Raji (cell line): Measurements from ENCODE around the gene UQCRH.
A peak's percentile ranks its signal among the peaks of the same experiment; 100 is the strongest.

Source experiments
- POLR2A ChIP-seq: IDR thresholded peaks from 2 replicates; pipeline ENCODE4 v1.6.1; 2011; ENCODE audit warnings: low read depth, low read length, control low read depth; ENCODE audit not compliant: insufficient read depth

Gene UQCRH

DNA sequence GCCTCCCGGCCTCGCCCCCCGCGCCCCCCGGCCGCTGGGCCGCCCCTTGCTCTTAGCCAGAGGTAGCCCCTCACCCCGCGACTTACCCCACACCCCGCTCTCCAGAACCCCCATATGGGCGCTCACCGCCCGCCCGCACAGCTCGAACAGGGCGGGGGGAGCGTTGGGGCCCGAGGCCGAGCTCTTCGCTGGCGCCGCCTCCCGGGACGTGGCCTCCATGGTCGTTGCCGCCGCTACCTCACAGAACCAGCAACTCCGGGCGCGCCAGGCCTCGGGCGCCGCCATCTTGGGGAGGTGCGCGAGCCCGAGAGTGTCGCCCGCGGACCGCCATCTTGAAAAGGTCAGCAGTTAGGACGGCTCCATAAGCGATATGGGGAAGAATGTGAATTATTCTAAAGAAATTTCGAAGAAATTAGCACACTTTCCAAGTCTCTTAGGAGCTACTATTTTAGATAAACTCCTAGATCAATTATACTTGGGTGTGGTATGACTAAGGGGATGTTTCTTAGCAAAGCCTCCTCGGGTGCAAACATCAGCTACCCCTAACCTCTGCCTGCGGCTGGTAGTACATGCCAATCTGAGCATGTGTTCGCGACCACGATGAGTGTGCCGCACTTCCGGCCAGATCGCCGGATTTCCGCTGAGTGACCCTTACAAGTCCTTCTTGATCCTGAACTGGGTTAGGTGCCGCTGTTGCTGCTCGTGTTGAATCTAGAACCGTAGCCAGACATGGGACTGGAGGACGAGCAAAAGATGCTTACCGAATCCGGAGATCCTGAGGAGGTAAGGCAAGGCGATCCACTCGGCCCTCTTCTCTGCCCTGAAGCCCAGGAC, at the start of gene UQCRH, which contains the start of gene LRRC41:
Gene UQCRH (plus strand): TSS at position 661 of the 834 bp plus-strand sequence. CDS start 69 bp downstream, at position 730.
Gene LRRC41 (minus strand): TSS at position 579 of the 834 bp plus-strand sequence. CDS start 294 bp downstream, at position 285.
- peak; percentile 87 for TF ChIP-seq POLR2A

DNA sequence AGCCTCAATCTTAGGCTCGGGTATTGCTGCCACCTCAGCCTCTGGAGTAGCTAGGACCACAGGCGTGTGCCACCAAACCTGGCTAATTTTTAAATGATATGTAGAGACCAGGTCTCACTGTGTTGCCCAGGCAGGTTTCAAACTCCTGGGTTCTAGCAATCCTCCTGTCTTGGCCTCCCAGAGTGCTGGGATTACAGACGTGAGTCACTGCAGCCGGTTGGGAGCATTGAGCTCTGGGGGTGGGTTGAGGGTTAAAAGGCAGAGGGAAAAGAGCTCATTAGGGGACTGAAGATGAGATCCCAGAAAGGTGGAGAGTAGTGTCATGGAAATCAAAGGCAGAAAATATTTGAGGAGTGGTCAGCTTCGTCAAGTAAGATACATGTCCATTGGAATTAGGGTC, 48.8 kb upstream of the UQCRH start:
- TF ChIP-seq POLR2A: no peak

DNA sequence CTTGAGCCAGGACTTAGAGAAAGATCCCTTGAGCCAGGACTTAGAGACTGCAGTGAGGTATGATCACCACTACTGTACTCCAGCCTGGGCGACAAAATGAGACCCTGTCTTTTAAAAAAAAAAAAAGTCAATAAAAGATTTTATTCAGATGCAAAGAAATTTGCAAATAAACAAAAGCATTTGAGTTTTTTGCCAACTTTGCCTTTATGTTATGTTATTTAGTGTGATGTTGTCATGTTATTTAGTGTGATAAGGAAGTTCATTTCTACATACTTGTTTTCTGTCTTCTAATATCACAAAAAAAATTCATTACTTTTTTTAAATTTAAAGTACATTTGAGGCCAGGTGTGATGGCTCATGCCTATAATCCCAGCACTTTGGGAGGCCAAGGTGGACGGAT, 47.0 kb upstream of the UQCRH start:
- TF ChIP-seq POLR2A: no peak

DNA sequence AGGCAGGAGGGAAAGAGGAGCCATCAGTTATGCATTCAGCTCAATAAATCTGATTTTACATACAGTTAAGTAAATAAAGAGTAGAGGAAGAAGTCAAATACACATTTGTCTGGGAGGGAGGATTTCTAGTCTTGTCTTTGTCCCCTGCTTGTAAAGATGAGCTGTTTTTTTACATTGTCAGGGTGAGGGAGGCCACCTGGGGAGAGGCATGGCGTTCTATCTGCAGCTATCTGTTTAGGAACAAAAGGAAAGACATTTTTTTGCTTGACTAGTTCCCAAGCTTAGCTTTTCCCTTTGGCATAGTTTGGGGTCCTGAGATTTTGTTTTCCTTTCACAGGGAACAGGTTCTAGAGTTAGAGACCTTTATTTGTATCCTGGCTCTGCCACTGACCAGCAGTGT, 41.0 kb upstream of the UQCRH start:
- TF ChIP-seq POLR2A: no peak

DNA sequence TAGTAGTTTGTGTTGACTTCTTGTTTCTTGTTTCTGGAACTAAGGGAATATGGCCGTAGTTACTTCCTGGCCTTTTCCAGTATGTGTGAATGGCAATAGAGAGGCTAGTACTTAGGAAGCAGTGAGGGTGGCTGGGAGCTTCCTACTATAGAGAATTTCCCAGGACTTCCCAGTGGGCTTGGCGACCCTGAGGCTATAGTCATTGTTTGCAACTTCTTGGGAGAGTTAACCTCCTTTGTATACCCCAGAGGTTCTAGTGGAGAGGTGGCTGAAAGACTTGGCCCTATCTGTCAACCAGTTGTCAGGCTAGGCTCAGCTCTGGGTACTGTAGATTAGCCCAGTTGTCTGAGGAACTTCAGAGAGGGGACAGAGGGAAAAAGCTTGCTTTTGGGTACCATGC, 40.4 kb upstream of the UQCRH start:
- no peak for TF ChIP-seq POLR2A

DNA sequence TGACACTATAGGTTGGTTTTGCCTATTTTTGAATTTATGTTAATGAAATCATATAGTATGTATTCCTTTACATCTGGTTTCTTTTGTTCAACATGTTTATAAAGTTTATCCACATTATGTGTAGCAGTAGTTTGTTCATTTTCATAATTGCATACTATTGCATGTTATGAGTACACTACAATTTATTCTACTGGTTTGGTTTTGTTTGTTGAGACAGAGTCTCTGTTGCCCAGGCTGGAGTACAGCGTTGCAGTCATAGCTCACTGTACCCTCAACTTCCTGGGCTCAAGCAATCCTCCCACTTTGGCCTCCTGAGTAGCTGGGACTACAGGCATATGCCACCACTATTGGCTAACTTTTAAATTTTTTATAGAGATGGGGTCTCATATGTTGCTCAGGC, 34.9 kb upstream of the UQCRH start:
- no peak for TF ChIP-seq POLR2A

DNA sequence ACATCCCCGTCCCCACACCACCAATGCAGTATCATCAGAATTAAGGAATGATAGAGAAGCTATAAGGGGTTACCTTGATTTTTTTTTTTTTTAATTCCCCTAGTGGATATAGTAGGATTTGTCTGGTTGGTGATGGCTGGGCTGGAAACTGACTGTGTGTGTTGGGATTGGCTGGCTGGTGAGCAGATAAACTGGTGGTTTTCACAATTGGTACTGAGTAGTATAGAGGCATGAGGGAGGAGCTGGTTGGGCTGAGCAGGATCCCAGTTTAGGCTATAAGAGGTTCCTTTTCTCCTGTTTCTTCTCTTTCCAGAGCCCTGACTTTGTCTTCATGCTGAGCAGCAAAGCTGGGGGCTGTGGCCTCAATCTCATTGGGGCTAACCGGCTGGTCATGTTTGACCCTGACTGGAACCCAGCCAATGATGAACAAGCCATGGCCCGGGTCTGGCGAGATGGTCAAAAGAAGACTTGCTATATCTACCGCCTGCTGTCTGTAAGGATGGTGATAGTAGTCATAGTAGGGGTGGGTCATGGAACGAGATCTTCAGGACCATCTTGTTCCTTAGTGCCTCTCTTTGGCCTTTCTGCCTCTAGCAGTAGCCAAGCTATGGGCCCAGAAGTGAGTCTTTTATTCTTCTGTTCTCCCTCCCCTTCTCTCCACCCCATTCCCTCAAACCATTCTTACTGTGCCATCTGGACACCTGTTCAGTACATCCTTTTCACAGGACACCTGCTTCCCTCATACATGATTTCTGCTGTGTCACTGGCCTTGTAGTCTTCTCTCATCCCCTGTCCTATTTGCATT, 29.1 kb upstream of the UQCRH start:
- TF ChIP-seq POLR2A: no peak

DNA sequence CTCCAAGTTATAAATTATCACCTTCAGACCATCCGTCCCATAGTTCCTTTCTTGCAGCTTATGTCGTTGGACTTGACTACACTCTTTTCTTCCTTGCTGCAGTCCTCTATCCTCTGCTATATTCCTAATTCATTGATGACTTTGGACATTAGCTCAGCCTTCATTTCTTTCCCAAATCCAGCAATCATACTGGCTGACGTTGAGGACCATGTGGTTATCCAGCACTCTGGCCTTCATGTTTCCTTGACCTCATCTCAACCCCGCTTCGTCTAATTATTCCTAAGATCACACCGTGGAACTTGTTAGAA, 28.5 kb upstream of the UQCRH start:
- TF ChIP-seq POLR2A: no peak

DNA sequence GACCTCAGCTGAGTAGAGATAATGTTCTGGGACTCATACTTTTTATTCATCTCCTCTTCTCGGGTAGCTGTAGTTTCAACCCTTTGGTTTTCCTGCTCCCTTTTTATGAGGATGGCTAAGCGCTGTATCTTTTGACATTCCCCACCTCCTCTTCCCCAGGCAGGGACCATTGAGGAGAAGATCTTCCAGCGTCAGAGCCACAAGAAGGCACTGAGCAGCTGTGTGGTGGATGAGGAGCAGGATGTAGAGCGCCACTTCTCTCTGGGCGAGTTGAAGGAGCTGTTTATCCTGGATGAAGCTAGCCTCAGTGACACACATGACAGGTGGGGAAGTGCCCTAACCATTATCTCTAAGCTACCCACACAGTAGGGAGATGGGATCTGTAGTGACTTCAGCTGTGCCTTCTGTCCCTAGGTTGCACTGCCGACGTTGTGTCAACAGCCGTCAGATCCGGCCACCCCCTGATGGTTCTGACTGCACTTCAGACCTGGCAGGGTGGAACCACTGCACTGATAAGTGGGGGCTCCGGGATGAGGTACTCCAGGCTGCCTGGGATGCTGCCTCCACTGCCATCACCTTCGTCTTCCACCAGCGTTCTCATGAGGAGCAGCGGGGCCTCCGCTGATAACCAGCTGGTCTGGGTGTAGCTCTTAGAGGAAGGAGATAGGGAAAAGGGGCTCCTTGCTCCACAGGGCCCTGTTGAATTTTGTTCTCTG, 25.7 kb upstream of the UQCRH start:
- TF ChIP-seq POLR2A: no peak

DNA sequence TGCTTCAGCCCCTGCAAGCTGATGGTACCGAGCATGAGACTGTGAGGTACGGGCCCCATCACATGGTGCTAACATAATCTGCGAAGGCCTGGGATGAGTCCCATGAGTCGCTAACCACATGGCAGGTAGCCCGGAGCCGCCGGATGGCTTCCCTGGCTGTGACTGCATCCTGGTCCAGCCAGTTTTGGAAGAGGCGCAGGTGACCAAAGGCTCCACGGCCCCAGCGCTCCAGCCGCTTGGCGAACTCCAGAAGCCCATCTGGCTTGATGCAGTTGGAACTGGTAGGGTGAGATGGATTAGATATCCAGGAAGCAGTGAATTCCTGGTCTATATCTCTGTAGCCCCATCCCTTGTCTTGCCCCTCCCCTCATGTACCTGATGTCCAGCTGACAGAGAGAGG, 24.7 kb upstream of the UQCRH start:
- TF ChIP-seq POLR2A: no peak

DNA sequence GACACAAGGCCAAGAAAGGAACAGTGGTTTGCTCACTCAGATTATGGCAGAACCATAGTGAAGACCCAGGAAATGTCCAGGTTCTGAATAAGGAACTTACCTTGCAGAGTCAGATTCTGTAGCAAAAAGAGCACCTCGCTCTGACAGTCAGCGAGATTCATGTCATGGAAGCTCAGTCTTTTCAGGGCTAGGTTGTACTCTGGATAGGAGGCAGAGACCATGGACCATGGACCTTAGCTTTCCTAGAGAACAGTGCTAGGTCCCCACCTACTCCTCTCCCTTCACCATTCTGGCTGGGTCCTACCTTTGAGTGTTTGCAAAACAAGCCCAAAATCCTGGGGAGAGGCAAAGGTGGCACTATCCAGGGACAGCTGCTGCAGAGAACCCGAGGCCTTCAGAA, 23.4 kb upstream of the UQCRH start:
- TF ChIP-seq POLR2A: no peak

DNA sequence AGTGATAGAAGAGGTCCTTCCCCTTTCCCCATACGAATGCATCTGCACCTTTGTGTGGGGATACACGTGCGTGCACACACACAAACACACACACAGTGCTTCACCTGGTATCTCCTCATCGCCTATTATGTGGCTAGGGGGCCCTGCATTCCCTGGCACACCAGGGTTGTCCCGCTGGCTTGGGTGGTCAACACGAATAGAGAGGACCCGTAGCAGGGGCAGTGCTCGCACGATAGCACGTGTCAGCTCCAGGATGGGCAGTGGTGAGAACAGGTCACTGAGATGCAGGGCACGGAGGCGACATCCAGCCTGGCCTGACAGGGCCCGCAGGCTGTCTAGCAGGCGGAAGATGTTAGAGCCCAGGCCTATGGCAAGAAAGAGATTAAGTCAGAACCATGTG, 22.5 kb upstream of the UQCRH start:
- no peak for TF ChIP-seq POLR2A

DNA sequence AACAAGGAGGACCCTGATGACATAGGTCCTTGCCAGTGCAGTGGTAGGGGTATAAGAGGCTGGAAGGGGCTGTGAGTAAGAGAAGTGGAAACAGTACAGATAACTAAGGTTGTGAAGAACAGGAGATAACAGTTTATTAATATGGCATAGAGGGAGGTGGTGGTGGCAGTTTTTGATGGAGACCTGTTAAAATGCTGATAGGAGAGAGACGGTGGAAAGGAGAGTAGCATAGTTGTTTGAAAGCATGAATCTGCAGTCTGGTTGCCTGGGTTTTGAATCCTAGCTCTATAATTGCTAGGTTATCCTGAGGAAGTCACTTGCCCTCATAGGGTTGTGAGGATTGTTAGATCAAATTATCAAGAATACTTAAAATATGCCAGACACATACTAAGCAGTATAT, 19.4 kb upstream of the UQCRH start:
- no peak for TF ChIP-seq POLR2A

DNA sequence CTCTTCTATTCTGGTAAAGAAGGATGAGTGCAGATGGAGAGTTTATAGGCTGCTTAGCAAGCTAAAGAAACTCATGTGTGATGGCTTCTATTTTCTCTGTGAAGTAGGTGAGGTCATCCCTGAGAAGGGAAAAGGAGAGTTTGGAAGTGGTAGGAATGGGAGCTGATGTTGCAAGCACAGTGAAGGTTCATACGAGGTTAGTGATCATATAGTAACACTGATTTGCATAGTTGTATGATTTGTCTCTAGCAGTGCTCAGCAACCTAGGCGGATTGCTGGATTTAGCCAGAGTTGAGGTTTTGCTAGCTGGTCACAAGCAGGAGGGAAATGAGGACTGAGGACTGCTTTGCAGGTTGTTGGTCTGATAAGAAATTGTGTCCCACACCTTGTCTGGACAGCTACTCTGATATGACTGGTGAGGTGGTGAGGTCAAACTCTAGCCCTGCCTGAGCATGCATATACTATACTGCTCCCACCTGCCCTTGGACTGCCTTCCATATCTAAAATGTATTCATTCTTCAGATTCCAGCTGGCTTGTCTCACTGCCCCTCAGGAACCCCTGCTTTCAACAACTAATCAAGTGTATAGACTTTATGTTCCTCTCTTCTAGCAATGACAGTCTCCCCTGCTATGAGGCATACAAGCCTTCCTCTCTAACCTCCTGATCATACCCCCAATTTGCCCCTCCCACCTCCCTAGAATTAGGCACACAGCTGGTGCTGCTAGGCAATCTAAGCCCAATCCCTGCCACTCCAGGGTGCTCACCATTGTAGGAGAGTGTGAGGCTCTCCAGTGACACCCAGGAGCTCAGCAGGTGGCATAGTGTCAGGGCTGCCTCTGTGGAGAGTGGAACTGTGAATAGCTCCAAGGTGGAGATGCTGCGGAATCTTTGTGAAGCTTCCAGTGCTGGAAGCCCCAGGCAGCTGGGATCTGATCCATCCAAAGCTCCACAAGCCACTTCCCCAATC, 18.6 kb upstream of the UQCRH start:
- no peak for TF ChIP-seq POLR2A
